Neural progenitor cell (in vitro differentiated cells): Measurements from ENCODE around the gene NTRK1. TPM values are rescaled to one million over a fixed set of nuclear protein-coding genes. Genes with fewer than 3 reads are reported as not detected.

Experiments
- DNase-seq: peaks from one replicate; pipeline ENCODE4 v3.0.0-alpha.2; 2016; ENCODE audit warnings: low spot score
- H2AFZ ChIP-seq: fragments of 200-600 bp; sonication (generic); replicated peaks from 2 replicates; pipeline ENCODE4 v1.6.1; 2016; ENCODE audit warnings: antibody characterized with exemption
- H3F3A ChIP-seq: fragments of 200-600 bp; sonication (generic); 2 replicates; pipeline ENCODE4 v1.6.1; 2016; ENCODE audit warnings: antibody characterized with exemption, low read depth
- H3K27ac ChIP-seq: fragments of 200-600 bp; sonication (generic); 2 replicates; pipeline ENCODE4 v1.5.1; 2016; ENCODE audit warnings: mild to moderate bottlenecking
- H3K27me3 ChIP-seq: fragments of 200-600 bp; sonication (generic); 2 replicates; pipeline ENCODE4 v1.6.1; 2016; ENCODE audit warnings: mild to moderate bottlenecking, moderate library complexity
- H3K36me3 ChIP-seq: fragments of 200-600 bp; sonication (generic); 2 replicates; pipeline ENCODE4 v1.5.1; 2016
- H3K4me1 ChIP-seq: fragments of 200-600 bp; sonication (generic); 2 replicates; pipeline ENCODE4 v1.6.1; 2016; ENCODE audit warnings: mixed run types
- H3K4me2 ChIP-seq: fragments of 200-600 bp; sonication (generic); 2 replicates; pipeline ENCODE4 v1.6.1; 2016
- H3K4me3 ChIP-seq: fragments of 200-600 bp; sonication (generic); 2 replicates; pipeline ENCODE4 v1.5.1; 2016
- H3K79me2 ChIP-seq: fragments of 200-600 bp; sonication (generic); 2 replicates; pipeline ENCODE4 v1.6.1; 2016; ENCODE audit warnings: low read depth
- H3K9ac ChIP-seq: fragments of 200-600 bp; sonication (generic); 2 replicates; pipeline ENCODE4 v1.6.1; 2016
- H3K9me3 ChIP-seq: fragments of 200-600 bp; sonication (generic); 2 replicates; pipeline ENCODE4 v1.5.1; 2016; ENCODE audit warnings: low read depth
- H4K20me1 ChIP-seq: fragments of 200-600 bp; sonication (generic); 2 replicates; pipeline ENCODE4 v1.6.1; 2016; ENCODE audit warnings: low read depth
- H3K27ac Mint-ChIP-seq: 3 replicates; pipeline ENCODE4 v1.8.0; 2021; ENCODE audit warnings: mixed read lengths
- H3K27me3 Mint-ChIP-seq: 2 replicates; pipeline ENCODE4 v1.8.0; 2022; ENCODE audit warnings: low read depth, mild to moderate bottlenecking, inconsistent platforms, moderate library complexity, mixed read lengths; ENCODE audit not compliant: insufficient read depth
- H3K36me3 Mint-ChIP-seq: 3 replicates; pipeline ENCODE4 v1.8.0; 2021; ENCODE audit warnings: mixed read lengths
- H3K4me1 Mint-ChIP-seq: 3 replicates; pipeline ENCODE4 v1.8.0; 2021; ENCODE audit warnings: mixed read lengths
- H3K4me3 Mint-ChIP-seq: 3 replicates; pipeline ENCODE4 v1.8.0; 2021; ENCODE audit warnings: mild to moderate bottlenecking, moderate library complexity, mixed read lengths
- H3K9me3 Mint-ChIP-seq: 3 replicates; pipeline ENCODE4 v1.8.0; 2020; ENCODE audit warnings: mixed read lengths
- EZH2 ChIP-seq: fragments of 200-600 bp; sonication (generic); IDR thresholded peaks from 2 replicates; pipeline ENCODE4 v1.6.1; 2017; ENCODE audit warnings: antibody characterized with exemption, mild to moderate bottlenecking, moderate library complexity
- EZH2phosphoT487 ChIP-seq: fragments of 200-600 bp; sonication (generic); IDR thresholded peaks from 2 replicates; pipeline ENCODE4 v1.6.1; 2017; ENCODE audit warnings: antibody characterized with exemption
- total RNA-seq: library from RNA; depleted of rRNA; stranded (reverse); fragments of >200 nt; gene quantifications from 2 replicates; pipeline ENCODE4 v1.2.3, GENCODE V29; 2015; ENCODE audit warnings: low replicate concordance
- TF ChIP-seq, protein P1 (sequence below): fragments of 200-600 bp; sonication (generic); IDR thresholded peaks from 2 replicates; pipeline ENCODE4 v1.5.1; 2017; ENCODE audit warnings: antibody characterized with exemption, mild to moderate bottlenecking

Gene NTRK1
- total RNA-seq, 1 donor from 2014 or later, result not detected

DNA sequence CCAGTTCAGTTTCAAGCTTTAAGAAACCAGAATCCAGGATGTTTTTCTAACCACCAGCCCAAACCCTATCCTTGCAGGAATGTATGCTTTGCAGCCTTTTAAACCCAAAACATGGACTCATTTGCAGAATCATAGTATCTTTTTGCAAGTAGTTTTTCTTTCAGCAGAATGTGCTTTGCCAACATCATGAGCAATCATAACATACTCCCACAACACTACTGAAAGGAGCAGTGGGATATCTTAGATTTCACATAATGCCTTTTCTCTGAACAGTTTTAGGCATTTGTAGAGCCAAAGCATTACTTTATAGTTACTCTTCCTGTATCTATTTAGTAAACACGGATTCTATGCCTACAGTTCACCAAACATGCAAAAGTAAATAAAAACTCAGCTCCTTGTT lies 34.0 kb upstream of the NTRK1 start:
- H3K4me3 Mint-ChIP-seq, result no peak overlapping the region
- H3K36me3 Mint-ChIP-seq, result no peaks in the 10 kb centered on the region
- H2AFZ ChIP-seq, result no peak overlapping the region
- no peaks in the 10 kb centered on the region for H3K9me3 ChIP-seq
- no peaks in the 10 kb centered on the region for H4K20me1 ChIP-seq
- no peak overlapping the region for H3K4me2 ChIP-seq
- DNase-seq, result no peak
- H3K9me3 Mint-ChIP-seq, result no peaks in the 10 kb centered on the region
- H3K27ac Mint-ChIP-seq, result no peak overlapping the region
- H3K36me3 ChIP-seq, result no peaks in the 10 kb centered on the region
- H3K9ac ChIP-seq, result no peak overlapping the region
- H3F3A ChIP-seq, result no peaks in the 10 kb centered on the region
- H3K4me3 ChIP-seq, result no peak overlapping the region
- H3K27ac ChIP-seq, result no peak overlapping the region
- H3K27me3 ChIP-seq, result peaks cover 30% of the 10 kb centered on the region
- peaks cover 5% of the 10 kb centered on the region for H3K4me1 Mint-ChIP-seq
- no peaks in the 10 kb centered on the region for H3K79me2 ChIP-seq
- peaks cover 18% of the 10 kb centered on the region for H3K27me3 Mint-ChIP-seq
- H3K4me1 ChIP-seq, result no peaks in the 10 kb centered on the region
- no peak for TF ChIP-seq EZH2phosphoT487
- TF ChIP-seq, protein P1, sequence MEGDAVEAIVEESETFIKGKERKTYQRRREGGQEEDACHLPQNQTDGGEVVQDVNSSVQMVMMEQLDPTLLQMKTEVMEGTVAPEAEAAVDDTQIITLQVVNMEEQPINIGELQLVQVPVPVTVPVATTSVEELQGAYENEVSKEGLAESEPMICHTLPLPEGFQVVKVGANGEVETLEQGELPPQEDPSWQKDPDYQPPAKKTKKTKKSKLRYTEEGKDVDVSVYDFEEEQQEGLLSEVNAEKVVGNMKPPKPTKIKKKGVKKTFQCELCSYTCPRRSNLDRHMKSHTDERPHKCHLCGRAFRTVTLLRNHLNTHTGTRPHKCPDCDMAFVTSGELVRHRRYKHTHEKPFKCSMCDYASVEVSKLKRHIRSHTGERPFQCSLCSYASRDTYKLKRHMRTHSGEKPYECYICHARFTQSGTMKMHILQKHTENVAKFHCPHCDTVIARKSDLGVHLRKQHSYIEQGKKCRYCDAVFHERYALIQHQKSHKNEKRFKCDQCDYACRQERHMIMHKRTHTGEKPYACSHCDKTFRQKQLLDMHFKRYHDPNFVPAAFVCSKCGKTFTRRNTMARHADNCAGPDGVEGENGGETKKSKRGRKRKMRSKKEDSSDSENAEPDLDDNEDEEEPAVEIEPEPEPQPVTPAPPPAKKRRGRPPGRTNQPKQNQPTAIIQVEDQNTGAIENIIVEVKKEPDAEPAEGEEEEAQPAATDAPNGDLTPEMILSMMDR, result no peak
- TF ChIP-seq EZH2, result no peak

DNA sequence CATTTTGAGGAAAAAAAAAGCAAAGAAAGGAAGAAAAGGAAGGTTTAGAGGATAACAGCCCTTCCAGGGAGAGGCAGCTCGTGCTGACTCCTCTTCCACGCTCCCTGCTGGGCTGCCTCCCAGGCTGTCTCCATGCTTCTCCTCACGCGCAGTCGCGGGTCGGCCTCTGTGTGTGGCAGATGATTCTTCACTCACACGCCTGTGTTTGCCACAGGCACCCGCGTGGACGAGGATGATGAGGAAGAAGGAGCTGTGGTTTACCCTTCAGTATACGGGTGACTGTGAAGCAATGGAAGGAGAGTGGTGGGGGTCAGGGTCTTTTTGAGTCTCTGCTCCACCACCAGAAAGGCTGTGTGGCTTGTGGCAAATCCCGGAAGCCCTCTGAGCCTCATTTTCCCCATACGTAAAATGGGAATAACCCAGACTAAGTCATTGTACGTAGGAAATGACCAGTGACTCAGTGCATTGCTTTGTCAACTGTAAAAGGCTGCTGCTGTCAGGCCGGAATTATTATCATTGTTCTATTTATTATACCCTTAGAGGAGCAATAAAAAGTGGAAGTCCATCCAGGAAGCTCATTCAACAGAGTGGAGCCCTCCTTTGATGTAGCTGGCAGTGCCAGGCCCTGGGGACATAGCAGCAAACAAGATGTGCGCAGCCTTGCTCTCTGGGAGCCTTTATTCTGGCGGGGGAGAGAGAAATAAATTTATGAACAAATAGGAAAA lies 32.1 kb upstream of the NTRK1 start:
- H3K27ac Mint-ChIP-seq, result no peak overlapping the region
- Histone ChIP-seq H3K4me3 (no peak overlapping the region), H3K9ac (no peak overlapping the region), H3K4me1 (no peaks in the 10 kb centered on the region), H3K9me3 (no peaks in the 10 kb centered on the region), H2AFZ (peak overlapping the region; percentile 11), H3K4me2 (no peak overlapping the region), H3K79me2 (no peaks in the 10 kb centered on the region), H3F3A (no peaks in the 10 kb centered on the region), H4K20me1 (no peaks in the 10 kb centered on the region), H3K27ac (no peak overlapping the region), H3K27me3 (peaks cover 30% of the 10 kb centered on the region), H3K36me3 (no peaks in the 10 kb centered on the region)
- peaks cover 19% of the 10 kb centered on the region for H3K27me3 Mint-ChIP-seq
- peaks cover 5% of the 10 kb centered on the region for H3K4me1 Mint-ChIP-seq
- no peak for TF ChIP-seq EZH2phosphoT487
- TF ChIP-seq EZH2, result no peak
- TF ChIP-seq, protein P1, result no peak
- no peak overlapping the region for H3K4me3 Mint-ChIP-seq
- DNase-seq, result no peak
- H3K9me3 Mint-ChIP-seq, result no peaks in the 10 kb centered on the region
- no peaks in the 10 kb centered on the region for H3K36me3 Mint-ChIP-seq

DNA sequence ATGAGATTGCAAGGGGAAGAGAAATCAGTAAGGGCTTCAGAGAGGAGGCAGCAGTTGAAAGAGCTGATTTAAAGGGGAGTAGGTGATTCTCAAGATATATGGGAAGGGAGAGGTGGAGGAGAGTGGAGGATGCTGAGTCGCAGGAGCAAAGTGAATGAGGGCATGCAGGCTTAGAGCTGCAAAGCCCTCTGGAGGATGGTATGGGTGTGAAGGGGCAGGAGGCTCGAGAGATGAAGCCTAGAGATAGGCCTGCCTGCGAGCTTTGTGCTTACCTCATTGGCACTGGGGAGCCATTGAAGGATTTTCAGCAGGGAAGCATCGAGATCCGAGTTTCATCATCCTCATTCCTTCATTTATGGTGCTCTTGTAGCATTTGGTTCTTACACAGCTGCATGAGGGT lies 28.2 kb upstream of the NTRK1 start:
- H3K27ac Mint-ChIP-seq, result no peak overlapping the region
- Histone ChIP-seq H2AFZ (no peak overlapping the region), H4K20me1 (no peaks in the 10 kb centered on the region), H3K36me3 (no peaks in the 10 kb centered on the region), H3K79me2 (no peaks in the 10 kb centered on the region), H3K9ac (no peak overlapping the region), H3K4me1 (no peaks in the 10 kb centered on the region), H3K27me3 (peaks cover 69% of the 10 kb centered on the region), H3K9me3 (no peaks in the 10 kb centered on the region), H3K4me2 (no peak overlapping the region), H3K4me3 (no peak overlapping the region), H3K27ac (no peak overlapping the region), H3F3A (no peaks in the 10 kb centered on the region)
- no peaks in the 10 kb centered on the region for H3K9me3 Mint-ChIP-seq
- no peak for DNase-seq
- TF ChIP-seq, protein P1, result no peak
- no peak for TF ChIP-seq EZH2
- TF ChIP-seq EZH2phosphoT487, result no peak
- H3K27me3 Mint-ChIP-seq, result peaks cover 26% of the 10 kb centered on the region
- H3K36me3 Mint-ChIP-seq, result no peaks in the 10 kb centered on the region
- peaks cover 5% of the 10 kb centered on the region for H3K4me1 Mint-ChIP-seq
- no peak overlapping the region for H3K4me3 Mint-ChIP-seq
